ENCODE results near the gene TCF7L2.

DNA sequence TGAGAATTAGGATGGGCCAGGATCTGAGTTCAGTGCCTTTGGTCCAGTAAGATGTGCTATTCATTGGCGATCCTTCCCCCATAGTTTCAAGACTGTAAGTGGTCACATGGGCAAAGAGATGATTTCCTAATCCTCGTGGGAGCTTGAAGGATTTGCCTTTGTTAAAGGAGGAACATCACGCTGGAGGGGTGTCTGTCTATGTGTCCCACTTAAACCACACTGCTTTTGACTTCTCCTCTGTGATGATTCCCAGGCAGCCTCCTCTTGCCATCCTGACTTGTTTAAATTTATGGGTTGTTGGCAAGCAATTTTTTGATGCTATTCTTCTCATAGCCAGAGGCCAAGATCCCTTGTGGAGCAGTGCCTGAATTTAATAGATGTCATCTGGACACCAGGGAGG is 154.0 kb downstream of the TCF7L2 start:
- TF ChIP-seq, protein P1, sequence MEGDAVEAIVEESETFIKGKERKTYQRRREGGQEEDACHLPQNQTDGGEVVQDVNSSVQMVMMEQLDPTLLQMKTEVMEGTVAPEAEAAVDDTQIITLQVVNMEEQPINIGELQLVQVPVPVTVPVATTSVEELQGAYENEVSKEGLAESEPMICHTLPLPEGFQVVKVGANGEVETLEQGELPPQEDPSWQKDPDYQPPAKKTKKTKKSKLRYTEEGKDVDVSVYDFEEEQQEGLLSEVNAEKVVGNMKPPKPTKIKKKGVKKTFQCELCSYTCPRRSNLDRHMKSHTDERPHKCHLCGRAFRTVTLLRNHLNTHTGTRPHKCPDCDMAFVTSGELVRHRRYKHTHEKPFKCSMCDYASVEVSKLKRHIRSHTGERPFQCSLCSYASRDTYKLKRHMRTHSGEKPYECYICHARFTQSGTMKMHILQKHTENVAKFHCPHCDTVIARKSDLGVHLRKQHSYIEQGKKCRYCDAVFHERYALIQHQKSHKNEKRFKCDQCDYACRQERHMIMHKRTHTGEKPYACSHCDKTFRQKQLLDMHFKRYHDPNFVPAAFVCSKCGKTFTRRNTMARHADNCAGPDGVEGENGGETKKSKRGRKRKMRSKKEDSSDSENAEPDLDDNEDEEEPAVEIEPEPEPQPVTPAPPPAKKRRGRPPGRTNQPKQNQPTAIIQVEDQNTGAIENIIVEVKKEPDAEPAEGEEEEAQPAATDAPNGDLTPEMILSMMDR (IDR thresholded peaks at IDR 0.05), result no peak
- TF ChIP-seq POLR2A (IDR thresholded peaks at IDR 0.05), result no peak

All from tibial nerve (tissue), 3 donors.